Progenitor cell of endocrine pancreas (in vitro differentiated cells): ENCODE measurements around the gene TRPV4. TPM values are rescaled to one million over a fixed set of nuclear protein-coding genes. Genes with fewer than 3 reads are reported as not detected.

Experiments
- DNase-seq: peaks from one replicate; pipeline ENCODE4 v3.0.0; 2021; ENCODE audit warnings: low spot score; ENCODE audit not compliant: unreplicated experiment
- H3K27ac Mint-ChIP-seq: 2 replicates; pipeline ENCODE4 v1.8.0; 2021; ENCODE audit warnings: mild to moderate bottlenecking, moderate library complexity, mixed read lengths
- H3K27me3 Mint-ChIP-seq: 2 replicates; pipeline ENCODE4 v1.8.0; 2021; ENCODE audit warnings: mixed read lengths
- H3K36me3 Mint-ChIP-seq: 2 replicates; pipeline ENCODE4 v1.8.0; 2022; ENCODE audit warnings: mixed read lengths; ENCODE audit not compliant: insufficient read depth
- H3K4me1 Mint-ChIP-seq: 2 replicates; pipeline ENCODE4 v1.8.0; 2021; ENCODE audit warnings: low read depth, mixed read lengths
- H3K4me3 Mint-ChIP-seq: 2 replicates; pipeline ENCODE4 v1.8.0; 2021; ENCODE audit warnings: low read depth, mild to moderate bottlenecking, moderate library complexity, mixed read lengths
- H3K9me3 Mint-ChIP-seq: 2 replicates; pipeline ENCODE4 v1.8.0; 2021; ENCODE audit warnings: low read depth, mixed read lengths
- CTCF ChIP-seq: fragments of 200-600 bp; sonication (generic); IDR thresholded peaks from one replicate; pipeline ENCODE4 v1.5.0; 2021; ENCODE audit warnings: antibody characterized with exemption, mild to moderate bottlenecking; ENCODE audit not compliant: unreplicated experiment
- total RNA-seq: library from RNA; stranded (reverse); gene quantifications from 2 replicates; pipeline ENCODE4 v1.2.1, GENCODE V29; 2021

The TRPV4 gene
- total RNA-seq, 1 donor from 2014 or later = 5.2 TPM

- Mint-ChIP-seq H3K9me3 (no peaks in the 10 kb centered on the region), H3K4me1 (no peaks in the 10 kb centered on the region), H3K36me3 (no peaks in the 10 kb centered on the region), H3K27ac (no peak overlapping the region), H3K4me3 (no peak overlapping the region), H3K27me3 (no peaks in the 10 kb centered on the region)
- no peak for DNase-seq
- TF ChIP-seq CTCF = no peak
These were observed 65.7 kb downstream of the TRPV4 start for GRCh38 chr12:109767456-109767855.

GRCh38 chr12:109766251-109766778 lies 66.9 kb downstream of the TRPV4 start:
- H3K27ac Mint-ChIP-seq = no peak overlapping the region
- no peak for TF ChIP-seq CTCF
- H3K4me1 Mint-ChIP-seq = peaks cover 1% of the 10 kb centered on the region
- no peaks in the 10 kb centered on the region for H3K9me3 Mint-ChIP-seq
- no peak for DNase-seq
- no peaks in the 10 kb centered on the region for H3K36me3 Mint-ChIP-seq
- no peaks in the 10 kb centered on the region for H3K27me3 Mint-ChIP-seq
- no peak overlapping the region for H3K4me3 Mint-ChIP-seq

GRCh38 chr12:109765446-109765810 lies 67.8 kb downstream of the TRPV4 start:
- Mint-ChIP-seq H3K27me3 (no peaks in the 10 kb centered on the region), H3K4me1 (peaks cover 1% of the 10 kb centered on the region), H3K36me3 (no peaks in the 10 kb centered on the region), H3K4me3 (no peak overlapping the region), H3K27ac (no peak overlapping the region), H3K9me3 (no peaks in the 10 kb centered on the region)
- no peak for TF ChIP-seq CTCF
- DNase-seq = no peak

GRCh38 chr12:109764776-109765445 lies 68.3 kb downstream of the TRPV4 start:
- Mint-ChIP-seq H3K9me3 (no peaks in the 10 kb centered on the region), H3K27me3 (no peaks in the 10 kb centered on the region), H3K4me3 (no peak overlapping the region), H3K27ac (no peak overlapping the region), H3K36me3 (no peaks in the 10 kb centered on the region), H3K4me1 (peaks cover 1% of the 10 kb centered on the region)
- DNase-seq = no peak
- no peak for TF ChIP-seq CTCF

- TF ChIP-seq CTCF = peak; percentile 37
- peaks cover 1% of the 10 kb centered on the region for H3K4me1 Mint-ChIP-seq
- no peak overlapping the region for H3K4me3 Mint-ChIP-seq
- H3K27ac Mint-ChIP-seq = no peak overlapping the region
- no peaks in the 10 kb centered on the region for H3K36me3 Mint-ChIP-seq
- H3K27me3 Mint-ChIP-seq = no peaks in the 10 kb centered on the region
- no peak for DNase-seq
- H3K9me3 Mint-ChIP-seq = no peaks in the 10 kb centered on the region
These were observed 69.1 kb downstream of the TRPV4 start for GRCh38 chr12:109764123-109764522.
